GM20000 (cell line): Measurements from ENCODE around the gene IQCH.

Experiments used
- DNase-seq: peaks from one replicate; pipeline ENCODE4 v3.0.0; 2012; ENCODE audit warnings: low spot score
- TF ChIP-seq, protein P1 (sequence below): IDR thresholded peaks from 2 replicates; pipeline ENCODE4 v1.5.1; 2012; ENCODE audit warnings: mild to moderate bottlenecking, control low read depth; ENCODE audit errors: extremely low read depth, missing control alignments

Gene IQCH

DNA sequence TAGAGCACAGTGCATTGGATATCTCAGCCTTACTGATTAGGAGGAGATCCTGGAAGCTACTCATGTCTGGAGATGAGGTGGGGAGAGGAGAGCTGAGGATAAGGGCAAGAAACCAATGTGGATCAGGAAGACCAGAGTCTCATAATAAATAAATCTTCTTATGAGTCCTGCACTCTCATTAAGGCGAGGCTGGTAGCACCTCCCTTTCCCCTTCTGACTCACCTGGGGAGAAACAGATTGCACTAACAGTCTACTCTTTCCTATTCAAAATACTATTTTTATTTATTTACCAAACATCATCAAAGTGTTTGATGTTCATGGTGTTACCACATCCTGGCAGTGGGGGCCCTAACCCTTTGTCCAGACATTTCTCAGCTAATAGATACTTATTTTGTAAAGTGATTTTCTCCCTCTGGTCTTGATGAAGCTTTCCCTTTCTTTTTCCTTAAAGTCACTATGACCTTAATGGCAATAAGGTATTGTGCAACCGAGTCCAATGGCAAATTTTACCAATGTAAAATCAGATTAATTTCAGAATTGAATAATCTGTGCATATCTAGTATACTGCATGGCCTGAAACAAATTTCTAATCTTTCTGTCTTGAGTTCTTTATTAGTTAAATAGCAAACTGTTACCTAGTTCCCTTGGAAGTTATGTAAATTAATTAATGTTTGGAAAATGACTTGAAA is 81.1 kb downstream of the IQCH start:
- no peak for DNase-seq
- TF ChIP-seq, protein P1, sequence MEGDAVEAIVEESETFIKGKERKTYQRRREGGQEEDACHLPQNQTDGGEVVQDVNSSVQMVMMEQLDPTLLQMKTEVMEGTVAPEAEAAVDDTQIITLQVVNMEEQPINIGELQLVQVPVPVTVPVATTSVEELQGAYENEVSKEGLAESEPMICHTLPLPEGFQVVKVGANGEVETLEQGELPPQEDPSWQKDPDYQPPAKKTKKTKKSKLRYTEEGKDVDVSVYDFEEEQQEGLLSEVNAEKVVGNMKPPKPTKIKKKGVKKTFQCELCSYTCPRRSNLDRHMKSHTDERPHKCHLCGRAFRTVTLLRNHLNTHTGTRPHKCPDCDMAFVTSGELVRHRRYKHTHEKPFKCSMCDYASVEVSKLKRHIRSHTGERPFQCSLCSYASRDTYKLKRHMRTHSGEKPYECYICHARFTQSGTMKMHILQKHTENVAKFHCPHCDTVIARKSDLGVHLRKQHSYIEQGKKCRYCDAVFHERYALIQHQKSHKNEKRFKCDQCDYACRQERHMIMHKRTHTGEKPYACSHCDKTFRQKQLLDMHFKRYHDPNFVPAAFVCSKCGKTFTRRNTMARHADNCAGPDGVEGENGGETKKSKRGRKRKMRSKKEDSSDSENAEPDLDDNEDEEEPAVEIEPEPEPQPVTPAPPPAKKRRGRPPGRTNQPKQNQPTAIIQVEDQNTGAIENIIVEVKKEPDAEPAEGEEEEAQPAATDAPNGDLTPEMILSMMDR = no peak

DNA sequence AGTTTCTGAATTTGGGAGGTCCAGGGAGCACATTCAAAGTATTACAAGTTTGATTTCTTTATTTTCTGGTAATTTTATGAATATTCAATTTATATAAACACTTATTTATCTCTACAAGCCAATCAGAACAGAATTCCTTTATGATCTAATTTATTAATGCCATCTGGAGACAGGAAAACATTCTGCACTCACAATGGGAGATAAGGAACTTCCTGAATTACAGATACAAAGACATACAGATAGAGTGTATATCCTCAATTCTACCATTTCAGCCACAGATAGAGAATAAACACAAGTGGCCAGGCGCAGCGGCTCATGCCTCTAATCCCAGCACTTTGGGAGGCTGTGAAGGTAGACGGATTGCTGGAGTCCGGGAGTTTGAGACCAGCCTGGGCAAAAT is 86.0 kb downstream of the IQCH start:
- no peak for DNase-seq
- TF ChIP-seq, protein P1 = no peak

DNA sequence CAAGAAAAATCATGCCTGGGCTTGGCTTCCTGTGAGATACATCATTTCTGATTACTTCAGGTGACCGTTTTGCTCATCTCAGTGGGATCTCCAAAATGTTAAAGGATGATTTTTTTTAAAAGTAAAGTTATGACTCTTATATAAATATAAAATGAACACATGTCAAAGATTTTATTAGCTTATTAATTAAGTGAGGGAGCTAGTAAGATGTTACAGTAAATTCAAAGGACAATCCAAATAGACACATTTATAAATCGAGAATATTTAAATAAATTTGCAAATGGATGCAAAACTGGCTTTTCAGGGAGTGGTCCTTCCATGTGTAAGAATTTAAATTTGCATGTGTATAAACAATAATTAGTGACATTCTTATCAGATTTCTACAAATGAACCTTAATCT is 87.0 kb downstream of the IQCH start:
- TF ChIP-seq, protein P1 = no peak
- DNase-seq = no peak

DNA sequence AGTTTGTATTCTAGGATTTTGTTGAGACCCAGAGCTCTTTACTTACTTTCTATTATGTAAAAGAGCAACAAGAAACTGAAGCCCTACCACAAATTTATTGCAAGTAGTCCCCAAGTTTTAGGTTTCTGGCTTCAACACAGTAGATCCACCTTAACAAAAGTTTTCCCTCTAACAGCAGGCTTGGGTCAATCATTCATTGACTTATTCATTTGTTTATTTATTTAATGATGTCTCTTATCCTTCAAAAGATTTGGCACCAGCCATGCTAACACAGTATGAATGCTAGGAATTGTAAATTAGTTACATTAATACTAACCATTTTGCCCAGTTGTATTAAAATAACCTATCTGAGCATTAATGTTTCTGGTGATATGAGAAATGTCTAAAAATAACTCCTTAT is 88.6 kb downstream of the IQCH start:
- DNase-seq = no peak
- TF ChIP-seq, protein P1 = no peak

DNA sequence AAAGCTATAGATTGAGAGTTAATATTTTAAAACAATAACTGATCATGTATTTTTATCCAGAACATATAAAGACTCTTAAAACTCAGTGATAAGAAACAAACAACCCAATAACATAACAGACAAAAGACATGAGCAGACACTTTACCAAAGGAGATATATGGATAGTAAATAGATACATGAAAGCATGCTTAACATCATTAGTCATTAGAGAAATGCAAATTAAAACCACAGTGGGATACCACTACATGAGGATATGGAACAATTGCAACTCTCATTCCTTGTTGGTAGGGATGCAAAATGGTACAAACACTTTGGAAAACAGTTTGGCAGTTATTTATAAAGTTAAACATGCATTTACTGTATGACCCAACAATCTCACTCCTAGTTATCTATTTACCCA is 95.0 kb downstream of the IQCH start:
- TF ChIP-seq, protein P1 = no peak
- no peak for DNase-seq

DNA sequence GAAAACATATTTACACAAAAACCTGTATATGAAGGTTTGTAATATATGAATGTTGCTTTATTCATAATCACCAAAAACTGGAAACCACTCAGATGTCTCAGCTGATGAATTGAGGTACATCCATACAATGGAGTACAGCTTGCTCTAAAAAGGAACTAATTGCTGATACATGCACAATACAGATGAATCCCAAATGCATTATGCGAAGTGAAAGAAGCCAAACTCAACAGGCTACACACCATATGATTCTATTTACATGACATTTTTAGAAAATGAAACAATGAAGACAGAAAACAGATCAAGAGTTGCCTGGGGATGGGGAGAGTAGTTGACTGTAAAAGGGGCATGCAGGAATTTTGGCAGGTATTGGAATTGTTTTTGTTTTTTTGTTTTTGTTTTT is 95.5 kb downstream of the IQCH start:
- TF ChIP-seq, protein P1 = no peak
- DNase-seq = no peak

DNA sequence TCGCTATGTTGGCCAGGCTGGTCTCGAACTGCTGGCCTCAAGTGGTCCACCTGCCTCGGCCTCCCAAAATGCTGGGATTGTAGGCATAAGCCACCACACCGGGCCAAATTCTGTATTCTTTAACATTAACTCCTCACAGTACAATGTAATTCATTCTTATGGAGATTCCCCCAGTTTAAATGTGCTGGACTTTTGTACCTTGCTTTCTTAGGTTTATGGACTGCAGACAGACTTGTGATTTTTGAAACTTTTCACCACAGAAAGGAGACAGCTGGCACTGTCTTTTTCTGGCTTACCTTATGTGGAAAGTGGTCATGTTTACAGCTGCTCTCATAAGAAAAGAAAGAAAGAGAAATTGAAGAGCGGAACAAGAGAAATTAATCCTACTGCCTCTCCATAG is 103.8 kb downstream of the IQCH start:
- DNase-seq = no peak
- TF ChIP-seq, protein P1 = no peak
